Midbrain (tissue), 1 donor: ENCODE data around the gene POTEM.
"Not testable (repeated sequence)": the region's sequence is repeated elsewhere in the genome, so short reads cannot be mapped to it uniquely, and the experiment has no call there.

Source experiments
- DNase-seq: peaks from one replicate; lab custom pipeline; 2025; lab: John Stamatoyannopoulos, UW

Gene POTEM

DNA sequence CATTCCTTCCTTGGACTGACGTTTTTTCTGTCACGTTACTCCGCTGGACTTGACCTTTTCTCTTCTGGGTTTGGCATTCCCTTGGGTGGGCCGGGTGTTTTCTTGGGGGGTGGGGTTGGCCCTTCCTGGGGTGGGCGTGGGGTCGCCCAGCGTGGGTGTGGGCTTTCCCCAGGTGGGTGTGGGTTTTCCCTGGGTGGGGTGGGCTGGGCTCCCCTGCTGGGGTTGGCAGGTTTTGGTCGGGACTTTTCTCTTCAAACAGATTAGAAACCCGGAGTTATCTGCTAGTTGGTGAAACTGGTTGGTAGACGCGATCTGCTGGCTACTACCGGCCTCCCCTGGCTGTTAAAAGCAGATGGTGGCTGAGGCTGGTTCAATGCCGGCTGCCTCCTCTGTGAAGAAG, at the start of gene POTEM:
TSS of gene POTEM (plus strand) at position 301 of the 400 bp plus-strand sequence. CDS start at position 353, 52 bp downstream.
- not testable (repeated sequence) for DNase-seq

DNA sequence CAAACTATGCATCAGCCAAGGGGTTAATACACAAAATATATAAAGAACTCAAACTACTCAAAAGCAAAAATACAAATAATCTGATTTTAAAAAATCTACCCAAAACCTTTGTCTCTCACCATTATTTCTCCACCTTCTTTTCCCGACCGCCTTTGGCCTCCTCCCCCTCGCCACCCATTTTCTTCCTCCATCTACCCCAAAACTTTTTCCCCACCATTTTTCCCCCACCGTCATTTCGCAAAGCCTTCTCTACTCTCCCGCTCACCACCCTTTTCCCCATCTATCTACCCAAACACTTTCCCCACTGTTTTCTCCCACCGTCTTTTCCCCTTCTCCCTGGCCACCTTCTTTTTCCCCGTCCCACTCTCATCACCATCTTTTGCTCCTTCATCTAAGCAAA, 48.9 kb upstream of the POTEM start:
- DNase-seq, result not testable (repeated sequence)

DNA sequence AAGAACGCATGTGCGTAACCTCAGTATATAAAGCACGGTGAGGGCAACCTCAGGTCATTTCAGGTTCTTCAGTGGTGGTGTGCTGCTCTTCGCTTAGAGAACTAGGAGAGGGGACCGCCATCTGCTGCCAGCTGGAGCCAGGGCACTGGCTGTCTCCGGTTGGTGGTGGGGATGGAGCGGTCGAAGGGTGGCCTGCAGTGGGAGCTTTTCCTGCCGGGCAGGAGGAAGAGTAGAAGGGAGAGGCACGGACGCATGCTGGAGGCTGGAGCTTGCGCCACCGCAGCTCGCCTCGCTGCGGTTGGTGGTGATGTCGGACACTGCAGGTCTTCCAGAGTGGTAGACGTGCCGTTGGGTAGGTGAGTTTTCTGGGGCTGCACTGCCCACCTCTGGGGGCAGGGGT, 47.2 kb upstream of the POTEM start:
- DNase-seq, result not testable (repeated sequence)

DNA sequence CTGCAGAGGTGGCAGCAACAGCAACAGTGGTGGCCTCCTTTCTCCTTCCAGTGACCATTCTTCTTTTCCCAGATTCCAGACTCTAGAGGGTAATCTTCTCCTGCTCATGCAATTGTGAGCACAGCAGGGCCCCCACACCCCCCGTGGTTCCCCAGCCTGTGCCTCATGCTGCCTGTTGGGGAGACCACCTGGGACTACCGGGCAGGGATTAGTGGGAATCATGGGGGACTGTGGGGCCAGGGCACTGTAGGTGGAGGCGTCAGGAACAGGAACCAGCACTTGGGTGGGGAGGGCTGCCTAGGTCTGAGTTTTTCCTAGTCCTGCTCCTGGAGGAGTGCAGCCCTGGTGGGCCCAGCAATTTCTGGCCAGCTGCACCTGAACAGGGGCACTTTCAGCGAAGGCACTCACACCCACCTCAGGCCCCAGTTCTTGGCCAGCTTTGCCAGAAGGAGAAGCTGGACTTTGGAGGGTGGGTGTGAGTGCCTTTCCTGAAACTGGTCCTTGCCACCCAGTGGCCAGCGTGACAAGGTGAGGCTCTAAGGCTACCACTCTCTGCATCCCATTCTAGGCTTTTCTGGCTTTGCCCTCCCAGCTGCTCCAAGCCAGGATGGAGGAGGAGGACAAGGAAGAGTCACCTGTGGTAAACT, 46.1 kb upstream of the POTEM start:
- not testable (repeated sequence) for DNase-seq

DNA sequence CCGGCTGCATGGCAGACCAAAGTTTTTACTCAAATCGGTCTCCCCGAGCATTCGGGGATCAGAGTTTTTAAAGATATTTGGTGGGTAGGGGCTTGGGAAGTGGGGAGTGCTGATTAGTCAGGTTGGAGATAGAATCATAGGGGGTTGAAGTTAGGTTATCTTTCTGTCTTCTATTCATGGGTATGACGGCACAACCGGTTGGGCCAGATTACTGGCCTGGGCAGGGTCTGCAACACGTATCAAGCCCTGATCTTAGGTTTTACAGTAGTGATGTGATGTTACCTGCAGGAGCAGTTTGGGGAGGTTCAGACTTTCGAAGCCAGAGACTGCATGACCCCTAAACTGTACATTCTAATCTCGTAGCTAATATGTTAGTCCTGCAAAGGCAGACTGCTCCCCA, 30.4 kb upstream of the POTEM start:
- not testable (repeated sequence) for DNase-seq

DNA sequence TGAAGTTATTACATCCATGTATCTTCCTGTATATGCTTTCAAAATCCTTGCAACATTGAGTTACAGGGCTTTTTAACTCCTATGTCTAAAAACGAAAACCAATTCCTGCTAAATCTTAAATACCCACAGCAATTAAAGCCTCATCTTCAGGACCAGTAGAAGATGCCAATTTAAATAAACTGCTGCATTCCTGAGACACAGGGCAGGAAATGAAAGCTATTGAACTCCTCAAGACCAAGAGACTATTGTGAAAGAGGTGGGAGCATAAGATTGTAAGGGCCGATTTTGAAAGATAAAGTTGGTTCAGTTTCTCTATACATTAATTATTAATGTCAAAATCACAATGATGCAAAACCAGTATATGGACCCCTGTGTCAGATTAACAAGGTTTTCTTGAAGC, 28.5 kb upstream of the POTEM start:
- not testable (repeated sequence) for DNase-seq

DNA sequence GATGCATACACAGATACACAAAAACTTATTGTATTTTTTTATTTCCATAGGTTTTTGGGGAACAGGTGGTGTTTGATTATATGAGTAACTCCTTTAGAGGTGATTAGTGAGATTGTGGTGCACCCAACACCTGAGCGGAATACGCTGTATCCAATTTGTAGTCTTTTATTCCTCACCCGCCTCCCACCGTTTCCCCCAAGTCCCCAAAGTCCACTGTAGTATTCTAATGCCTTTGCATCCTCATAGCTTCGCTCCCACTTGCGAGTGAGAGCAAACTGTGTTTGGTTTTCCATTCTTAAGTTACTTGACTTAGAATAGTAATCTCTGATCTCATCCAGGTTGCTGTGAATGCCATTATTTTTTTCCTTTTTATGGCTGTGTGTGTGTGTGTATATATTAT, 17.3 kb upstream of the POTEM start:
- not testable (repeated sequence) for DNase-seq

DNA sequence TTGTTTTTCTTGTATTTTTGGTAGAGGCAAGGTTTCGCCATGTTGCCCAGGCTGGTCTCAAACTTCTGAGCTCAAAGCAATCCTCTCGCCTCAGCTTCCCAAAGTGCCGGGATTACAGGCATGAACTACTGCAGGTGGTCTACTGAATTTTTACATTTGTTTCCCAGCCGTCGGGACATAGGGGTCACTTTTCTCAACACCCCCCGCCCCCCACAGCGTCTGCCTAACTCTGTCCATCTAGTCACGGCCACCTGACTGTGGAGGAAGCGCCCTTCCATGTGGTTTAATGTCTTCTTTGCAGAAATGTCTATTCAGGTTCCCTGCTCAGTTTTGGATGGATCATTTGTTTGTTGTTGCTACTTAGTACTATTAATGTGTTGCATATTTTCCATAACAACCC, 14.1 kb upstream of the POTEM start:
- DNase-seq, result not testable (repeated sequence)

DNA sequence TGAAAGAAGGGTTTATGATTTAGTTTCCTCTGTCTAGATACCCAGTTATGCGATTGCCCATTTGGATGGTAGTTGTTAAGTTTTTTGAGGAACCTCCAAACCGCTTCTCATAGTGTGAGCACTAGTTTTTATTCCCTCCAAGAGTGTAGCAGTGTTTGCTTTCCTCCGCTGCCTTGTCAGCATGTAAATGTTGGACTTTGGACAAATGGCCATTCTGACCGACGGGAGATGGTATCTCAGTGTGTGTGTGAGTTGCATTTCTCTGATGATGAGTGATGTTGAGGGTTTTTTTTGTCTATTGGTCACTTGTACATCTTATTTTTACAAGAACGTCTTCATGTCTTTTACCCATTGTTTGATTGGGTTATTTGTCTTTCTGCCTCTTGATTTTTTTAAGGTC, 11.4 kb upstream of the POTEM start:
- DNase-seq, result not testable (repeated sequence)

DNA sequence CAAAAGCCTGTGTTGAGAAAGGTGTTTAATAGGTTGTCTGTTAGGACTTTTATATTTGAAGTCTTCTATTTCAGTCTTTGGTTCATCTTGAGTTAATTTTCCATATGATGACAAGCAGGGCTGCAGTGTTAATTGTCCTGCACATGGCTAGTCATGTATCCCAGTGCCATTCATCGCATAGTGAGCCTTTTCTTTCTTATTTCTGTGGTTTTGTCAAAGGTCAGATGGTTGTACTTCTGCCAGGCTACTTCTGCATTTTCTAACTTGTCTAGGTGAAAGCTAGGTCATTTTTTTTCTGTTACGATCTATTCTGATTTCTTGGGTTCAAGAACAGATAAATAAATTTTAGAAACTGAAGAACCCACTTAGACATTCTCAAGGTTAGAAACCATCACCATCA, 5.7 kb upstream of the POTEM start:
- DNase-seq, result not testable (repeated sequence)

DNA sequence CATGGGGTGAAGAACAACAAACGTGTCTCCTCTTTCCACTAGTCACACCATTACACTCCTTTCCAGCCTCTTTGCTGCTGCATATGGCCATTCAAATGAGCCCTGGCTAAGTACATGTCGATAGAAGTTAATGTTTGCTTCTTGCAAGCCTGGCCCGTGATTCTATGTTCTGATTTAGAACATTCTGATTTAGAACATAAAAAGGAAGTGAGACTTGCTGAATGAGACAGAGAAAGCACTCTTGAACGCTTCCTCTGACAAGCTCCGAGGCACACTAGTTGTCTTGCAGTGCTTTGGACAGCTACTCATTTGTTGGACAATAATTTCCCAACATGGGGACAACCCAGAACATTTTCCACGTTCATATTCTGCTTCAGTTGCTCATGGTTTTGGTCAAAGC, 5.1 kb upstream of the POTEM start:
- not testable (repeated sequence) for DNase-seq

DNA sequence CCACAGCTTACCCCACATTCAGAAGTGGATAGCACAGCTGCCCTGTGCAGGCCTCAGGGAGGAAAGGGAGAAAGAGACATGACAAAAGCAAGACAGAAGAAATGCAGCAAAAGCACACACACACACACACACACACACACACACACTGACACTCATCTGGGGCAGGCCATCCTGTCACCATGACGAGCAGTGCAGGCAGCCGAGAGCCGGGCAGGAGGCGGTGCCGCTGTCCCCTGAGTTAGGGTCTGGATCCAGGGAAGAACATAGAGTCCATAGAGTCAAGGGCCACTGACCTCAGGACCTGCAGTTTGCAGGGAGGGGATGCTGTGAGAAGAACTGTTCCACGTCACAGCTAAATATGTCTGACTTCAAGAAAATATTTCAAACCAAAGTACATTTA, 4.0 kb upstream of the POTEM start:
- DNase-seq, result not testable (repeated sequence)

DNA sequence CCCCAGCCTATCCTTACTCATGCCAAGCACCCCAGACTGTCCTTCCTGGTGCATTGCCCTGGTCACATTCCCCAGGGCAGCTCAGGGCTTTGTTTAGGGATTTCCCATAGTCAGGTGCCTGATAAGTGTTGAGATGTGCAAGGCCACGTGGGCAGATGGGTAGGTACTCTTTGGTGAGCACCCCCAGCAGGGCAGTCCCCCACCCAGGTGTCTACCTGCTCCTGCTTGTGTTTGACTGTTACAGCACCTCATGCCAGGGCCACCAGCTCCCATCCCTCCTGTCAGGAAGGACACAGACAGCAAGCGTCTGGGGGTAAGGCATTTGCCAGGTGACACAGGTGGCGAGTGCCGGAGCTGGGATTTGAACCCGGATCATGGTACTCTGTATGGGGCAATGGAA, 2.4 kb upstream of the POTEM start:
- not testable (repeated sequence) for DNase-seq

DNA sequence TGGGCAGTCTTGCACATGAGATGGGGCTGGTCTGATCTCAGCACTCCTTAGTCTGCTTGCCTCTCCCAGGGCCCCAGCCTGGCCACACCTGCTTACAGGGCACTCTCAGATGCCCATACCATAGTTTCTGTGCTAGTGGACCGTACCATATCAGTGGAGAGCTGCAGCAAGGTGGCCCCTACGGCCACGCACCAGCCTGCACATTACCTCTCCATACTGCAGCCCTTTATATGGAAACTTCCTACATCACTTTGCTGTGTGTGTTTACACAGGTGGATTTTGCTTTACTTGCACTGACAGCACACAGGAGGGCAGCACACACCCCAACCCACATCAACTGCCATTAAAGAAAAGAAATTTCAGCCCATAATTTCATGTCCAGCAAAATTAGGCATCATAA, 35.3 kb downstream of the POTEM start:
- DNase-seq, result not testable (repeated sequence)

DNA sequence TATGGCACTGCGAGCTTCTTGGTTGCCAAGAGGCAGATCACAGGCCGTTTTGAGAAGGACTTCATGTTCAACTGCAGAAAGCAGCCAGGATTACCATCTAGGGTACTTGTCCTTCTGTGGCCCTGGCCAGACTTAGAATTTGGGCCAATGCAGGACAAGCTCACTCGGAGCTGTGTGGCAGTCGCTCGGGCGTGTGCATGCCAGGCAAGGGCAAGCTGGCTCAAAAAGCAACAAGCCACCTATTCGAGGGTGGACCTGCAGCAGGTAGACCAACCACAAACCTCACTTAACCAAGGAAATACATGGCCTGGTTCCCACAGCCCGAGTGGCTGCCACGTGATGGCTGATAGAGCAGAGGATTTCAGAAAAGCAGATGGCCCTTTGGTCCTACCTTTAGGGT, 39.3 kb downstream of the POTEM start:
- not testable (repeated sequence) for DNase-seq

DNA sequence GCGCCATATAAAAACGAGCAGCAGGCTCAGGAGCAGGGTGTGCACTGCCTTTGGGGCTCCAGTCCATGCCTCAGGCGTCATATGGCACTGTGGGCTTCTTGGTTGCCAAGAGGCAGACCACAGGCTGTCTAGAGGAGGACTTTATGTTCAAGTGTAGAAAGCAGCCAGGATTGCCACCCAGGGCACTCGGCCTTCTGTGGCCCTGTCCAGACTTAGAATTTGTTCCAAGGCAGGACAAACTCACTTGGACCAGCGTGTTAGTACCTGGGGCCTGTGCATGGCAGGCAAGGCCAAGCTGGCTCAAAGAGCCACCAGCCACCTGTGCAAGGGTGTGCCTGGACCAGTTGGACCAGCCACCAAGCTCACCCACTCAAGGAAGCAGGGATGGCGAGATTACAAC, 40.4 kb downstream of the POTEM start:
- DNase-seq, result not testable (repeated sequence)

DNA sequence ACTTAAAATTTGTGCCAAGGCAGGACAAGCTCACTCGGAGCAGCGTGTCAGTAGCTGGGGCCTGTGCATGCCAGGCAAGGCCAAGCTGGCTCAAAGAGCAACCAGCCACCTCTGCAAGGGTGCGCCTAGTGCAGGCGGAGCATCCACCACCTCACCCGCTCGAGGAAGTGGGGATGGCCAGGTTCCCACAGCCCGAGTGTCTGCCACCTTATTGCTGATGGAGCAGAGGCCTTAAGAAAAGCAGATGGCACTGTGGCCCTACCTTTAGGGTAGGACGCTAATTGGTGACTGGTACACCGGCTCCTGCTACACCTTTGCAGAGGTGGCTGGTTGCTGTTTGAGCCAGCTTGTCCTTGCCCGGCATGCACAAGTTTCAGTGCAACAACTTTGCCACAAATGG, 43.8 kb downstream of the POTEM start:
- not testable (repeated sequence) for DNase-seq

DNA sequence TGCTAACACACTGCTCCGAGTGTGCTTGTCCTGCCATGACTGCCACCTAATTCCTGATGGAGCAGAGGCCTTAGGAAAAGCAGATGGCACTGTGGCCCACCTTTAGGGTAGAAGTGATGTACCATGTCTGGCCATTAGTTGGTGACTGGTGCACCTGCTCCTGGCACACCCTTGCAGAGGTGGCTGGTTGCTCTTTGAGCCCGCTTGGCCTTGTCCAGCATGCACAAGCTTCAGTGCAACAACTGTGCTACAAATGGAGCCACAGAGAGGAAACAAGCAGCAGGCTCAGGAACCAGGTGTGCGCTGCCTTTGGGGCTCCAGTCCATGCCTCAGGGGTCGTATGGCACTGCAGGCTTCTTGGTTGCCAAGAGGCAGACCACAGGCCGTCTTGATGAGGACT, 44.5 kb downstream of the POTEM start:
- not testable (repeated sequence) for DNase-seq

DNA sequence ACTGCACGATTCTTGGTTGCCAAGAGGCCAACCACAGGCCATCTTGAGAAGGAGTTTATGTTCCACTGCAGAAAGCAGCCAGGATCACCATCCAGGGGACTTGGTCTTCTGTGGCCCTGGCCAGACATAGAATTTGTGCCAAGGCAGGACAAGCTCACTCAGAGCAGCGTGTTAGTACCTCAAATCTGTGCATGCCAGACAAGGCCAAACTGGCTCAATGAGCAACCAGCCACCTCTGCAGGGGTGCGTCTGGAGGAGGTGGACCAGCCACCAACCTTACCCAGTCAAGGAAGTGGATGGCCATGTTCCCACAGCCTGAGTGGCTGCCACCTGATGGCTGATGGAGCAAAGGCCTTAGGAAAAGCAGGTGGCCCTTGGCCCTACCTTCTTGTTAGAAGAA, 48.0 kb downstream of the POTEM start:
- not testable (repeated sequence) for DNase-seq

DNA sequence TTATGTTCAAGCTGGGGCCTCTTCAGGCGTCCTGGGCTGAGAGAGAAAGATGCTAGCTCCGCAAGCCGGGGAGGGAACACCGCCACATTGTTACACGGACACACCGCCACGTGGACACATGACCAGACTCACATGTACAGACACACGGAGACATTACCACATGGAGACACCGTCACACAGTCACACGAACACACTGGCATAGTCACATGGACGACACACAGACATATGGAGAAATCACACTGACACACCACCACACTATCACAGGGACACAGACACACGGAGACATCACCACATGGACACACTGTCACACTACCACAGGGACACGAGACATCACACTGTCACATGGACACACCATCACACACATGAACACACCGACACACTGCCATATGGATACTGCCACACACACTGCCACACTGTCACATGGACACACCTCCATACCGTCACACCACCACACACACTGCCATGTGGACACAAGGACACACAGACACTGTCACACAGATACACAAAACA, 57.9 kb downstream of the POTEM start:
- not testable (repeated sequence) for DNase-seq

DNA sequence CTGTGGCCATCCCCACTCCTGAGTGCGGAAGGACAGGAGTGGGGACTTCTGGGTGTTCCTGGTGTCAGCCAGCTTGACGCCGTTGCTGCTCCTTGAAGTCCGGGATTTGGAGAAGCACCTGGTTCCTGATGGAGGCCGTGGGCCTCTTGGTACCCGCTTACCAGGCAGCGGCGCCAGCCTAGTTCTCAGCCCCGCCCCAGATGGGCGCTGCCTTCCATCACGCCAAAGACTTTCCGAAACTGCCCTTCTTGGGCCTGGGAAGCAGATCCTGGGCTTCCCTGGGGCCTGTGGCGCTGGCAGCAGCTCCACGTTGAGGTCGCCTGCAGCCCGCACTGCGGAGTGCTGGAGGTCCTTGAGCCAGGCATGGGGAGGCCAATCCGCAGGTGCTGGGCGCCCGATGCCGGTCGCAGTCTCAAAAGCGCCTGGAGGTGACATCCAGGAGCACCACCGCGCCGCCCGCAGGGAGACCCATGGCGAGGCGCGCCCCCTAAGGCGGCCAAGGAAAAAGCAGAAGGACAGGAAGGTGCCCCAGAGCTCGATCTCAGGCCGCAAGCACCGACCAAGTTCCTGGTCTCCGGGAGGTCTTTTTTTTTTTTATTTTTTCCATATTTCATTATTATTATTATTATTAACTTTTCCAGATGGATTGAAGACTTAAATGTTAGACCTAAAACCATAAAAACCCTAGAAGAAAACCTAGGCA, 59.6 kb downstream of the POTEM start:
- DNase-seq, result not testable (repeated sequence)

DNA sequence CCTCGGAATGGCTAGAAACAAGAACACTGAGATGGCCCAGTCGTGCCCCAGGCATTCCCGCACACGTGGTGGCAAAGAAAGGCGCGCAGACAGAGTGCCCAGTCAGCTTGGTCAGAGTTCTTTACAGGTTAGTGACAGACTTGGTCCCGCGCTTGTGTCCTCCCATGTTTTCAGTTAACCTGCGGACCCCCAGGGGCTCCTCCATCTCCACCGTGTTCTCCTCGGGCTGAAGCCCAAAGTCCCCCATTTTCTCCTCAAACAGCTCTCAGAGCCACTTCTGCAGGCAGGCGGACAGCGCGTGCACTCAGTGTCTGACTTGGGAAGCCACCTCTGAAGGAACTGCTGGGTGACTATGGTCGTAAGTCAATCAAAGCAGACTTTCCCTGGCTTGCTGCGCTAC, 60.7 kb downstream of the POTEM start:
- not testable (repeated sequence) for DNase-seq

DNA sequence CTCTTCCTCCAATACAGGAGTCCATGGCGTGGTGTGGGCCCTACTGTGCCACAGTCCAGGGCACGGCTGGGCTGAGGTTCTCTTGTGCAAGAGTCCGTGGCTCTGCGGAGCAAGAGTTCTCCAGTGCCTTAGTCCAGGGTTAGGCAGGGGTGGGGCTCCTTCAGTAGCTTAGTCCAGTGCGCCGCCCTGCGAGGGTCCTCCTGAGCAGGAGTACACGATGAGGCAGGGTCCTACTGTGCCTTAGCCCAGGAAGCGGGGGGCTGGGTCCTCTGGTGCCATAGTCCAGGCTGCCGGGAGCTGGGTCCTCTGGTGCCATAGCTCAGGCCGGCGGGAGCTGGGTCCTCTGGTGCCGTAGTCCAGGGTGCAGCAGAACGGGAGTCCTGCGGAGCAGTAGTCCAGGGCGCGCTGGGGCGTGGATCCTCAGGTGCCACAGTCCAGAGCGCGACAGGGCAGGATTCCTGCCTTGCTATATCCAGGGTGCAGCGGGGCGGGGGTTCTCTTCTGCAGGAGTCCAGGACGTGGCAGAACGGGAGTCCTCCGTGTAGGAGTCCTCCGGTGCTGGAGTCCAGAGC, 69.7 kb downstream of the POTEM start:
- DNase-seq, result not testable (repeated sequence)
